GM10266 (cell line): ENCODE measurements around the gene SIRT4.

Experiments used
- DNase-seq: peaks from one replicate; pipeline ENCODE4 v3.0.0; 2012; ENCODE audit errors: extremely low spot score
- TF ChIP-seq, protein P1 (sequence below): IDR thresholded peaks from 2 replicates; pipeline ENCODE4 v1.5.1; 2012; ENCODE audit warnings: mild to moderate bottlenecking, low read depth; ENCODE audit not compliant: control insufficient read depth, insufficient read depth; ENCODE audit errors: missing control alignments

The SIRT4 gene

GRCh38 chr12:120286768-120287490 is 15.2 kb upstream of the SIRT4 start:
- DNase-seq, result no peak
- TF ChIP-seq, protein P1, sequence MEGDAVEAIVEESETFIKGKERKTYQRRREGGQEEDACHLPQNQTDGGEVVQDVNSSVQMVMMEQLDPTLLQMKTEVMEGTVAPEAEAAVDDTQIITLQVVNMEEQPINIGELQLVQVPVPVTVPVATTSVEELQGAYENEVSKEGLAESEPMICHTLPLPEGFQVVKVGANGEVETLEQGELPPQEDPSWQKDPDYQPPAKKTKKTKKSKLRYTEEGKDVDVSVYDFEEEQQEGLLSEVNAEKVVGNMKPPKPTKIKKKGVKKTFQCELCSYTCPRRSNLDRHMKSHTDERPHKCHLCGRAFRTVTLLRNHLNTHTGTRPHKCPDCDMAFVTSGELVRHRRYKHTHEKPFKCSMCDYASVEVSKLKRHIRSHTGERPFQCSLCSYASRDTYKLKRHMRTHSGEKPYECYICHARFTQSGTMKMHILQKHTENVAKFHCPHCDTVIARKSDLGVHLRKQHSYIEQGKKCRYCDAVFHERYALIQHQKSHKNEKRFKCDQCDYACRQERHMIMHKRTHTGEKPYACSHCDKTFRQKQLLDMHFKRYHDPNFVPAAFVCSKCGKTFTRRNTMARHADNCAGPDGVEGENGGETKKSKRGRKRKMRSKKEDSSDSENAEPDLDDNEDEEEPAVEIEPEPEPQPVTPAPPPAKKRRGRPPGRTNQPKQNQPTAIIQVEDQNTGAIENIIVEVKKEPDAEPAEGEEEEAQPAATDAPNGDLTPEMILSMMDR, result no peak

- TF ChIP-seq, protein P1, result no peak
- DNase-seq, result no peak
Observed at GRCh38 chr12:120287491-120287890, 14.6 kb upstream of the SIRT4 start.

DNA sequence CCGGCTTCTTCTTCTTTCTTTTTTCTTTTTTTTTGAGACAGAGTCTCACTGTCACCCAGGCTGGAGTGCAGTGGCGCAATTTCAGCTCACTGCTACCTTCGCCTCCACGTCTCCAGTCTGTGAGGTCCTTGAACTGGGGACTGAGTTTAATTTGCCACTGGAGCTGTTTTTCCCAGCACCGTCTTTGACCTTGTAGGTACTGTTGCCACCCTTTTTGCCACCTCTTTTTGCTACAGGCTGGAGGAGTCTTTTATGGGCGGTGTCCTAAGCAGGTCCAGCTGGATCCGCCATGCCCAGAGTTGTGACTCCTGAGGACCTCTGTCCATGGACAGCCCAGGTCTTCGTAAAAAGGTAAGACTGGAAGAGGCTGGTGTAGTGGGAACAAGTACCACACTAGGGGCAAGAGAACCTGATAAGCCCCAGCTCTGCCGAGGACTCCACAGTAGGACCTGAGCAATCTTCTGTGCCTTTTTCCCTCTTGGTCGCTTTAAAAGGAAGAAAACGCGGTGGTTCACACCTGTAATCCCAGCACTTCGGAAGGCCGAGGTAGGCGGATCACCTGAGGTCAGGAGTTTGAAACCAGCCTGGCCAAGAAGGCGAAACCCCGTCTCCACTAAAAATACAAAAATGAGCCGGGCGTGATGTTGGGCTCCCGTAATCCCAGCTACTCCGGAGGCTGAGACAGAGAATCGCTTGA is 11.4 kb upstream of the SIRT4 start:
- TF ChIP-seq, protein P1, result no peak
- DNase-seq, result no peak

DNA sequence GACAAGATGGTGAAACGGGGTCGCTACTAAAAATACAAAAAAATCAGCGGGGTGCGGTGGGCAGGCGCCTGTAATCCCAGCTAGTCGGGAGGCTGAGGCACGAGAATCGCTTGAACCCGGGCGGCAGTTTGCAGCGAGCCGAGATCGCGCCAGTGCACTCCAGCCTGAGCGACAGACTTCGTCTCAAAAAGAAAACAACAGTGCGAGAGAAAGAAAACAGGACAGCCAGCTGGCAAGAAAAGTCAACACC is 9.8 kb upstream of the SIRT4 start:
- DNase-seq, result no peak
- TF ChIP-seq, protein P1, result no peak

GRCh38 chr12:120292661-120293531 is 9.2 kb upstream of the SIRT4 start, which contains the start of gene RNU4-1:
Gene RNU4-1, minus strand, starts transcription at chr12:120293237.
- peak; percentile 62 for DNase-seq
- TF ChIP-seq, protein P1, result no peak

- DNase-seq, result no peak
- TF ChIP-seq, protein P1, result no peak
Observed at GRCh38 chr12:120314220-120314619, 12.1 kb downstream of the SIRT4 start.

DNA sequence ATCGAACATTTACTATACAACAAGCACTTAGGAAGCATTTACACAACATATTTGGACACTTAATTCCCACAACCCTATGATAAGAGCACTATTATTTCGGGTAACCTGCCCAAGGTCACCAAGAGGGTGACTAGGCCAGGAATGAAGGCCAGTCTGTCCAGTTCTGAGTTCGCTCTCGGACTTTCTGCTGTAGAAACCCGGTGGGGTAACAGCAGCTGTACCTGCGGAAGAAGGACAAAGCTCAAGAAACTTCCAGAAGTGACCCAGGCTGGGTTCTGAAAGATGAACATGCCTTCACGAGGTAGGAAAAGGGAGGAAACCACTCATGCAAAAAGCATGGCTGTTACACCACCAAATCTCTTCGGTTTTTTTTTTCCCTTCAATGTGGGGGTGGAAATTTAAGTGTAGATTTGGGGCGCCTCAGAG is 14.7 kb downstream of the SIRT4 start:
- TF ChIP-seq, protein P1, result no peak
- no peak for DNase-seq
